ENCODE measurements around the gene NLN.

- TF ChIP-seq CTCF (IDR thresholded peaks at IDR 0.05 in 4 of 5, conservative IDR thresholded peaks at IDR 0.05 in 1 of 5) (no peak), POLR2A (IDR thresholded peaks at IDR 0.05) (no peak)
Measured at GRCh38 chr5:65809817-65810531, 88.0 kb downstream of the NLN start.

Data from gastrocnemius medialis (tissue), 4 donors.